ENCODE data around the gene CLIP1. TPM values are rescaled to one million over a fixed set of nuclear protein-coding genes. Genes with fewer than 3 reads are reported as not detected.

CLIP1 gene
- total and polyA plus RNA-seq, 2 of the 13 experiments (the other 11 are each of a cell fraction or from before 2014, with no cell fraction given): 28.9 to 43.7 TPM

DNA sequence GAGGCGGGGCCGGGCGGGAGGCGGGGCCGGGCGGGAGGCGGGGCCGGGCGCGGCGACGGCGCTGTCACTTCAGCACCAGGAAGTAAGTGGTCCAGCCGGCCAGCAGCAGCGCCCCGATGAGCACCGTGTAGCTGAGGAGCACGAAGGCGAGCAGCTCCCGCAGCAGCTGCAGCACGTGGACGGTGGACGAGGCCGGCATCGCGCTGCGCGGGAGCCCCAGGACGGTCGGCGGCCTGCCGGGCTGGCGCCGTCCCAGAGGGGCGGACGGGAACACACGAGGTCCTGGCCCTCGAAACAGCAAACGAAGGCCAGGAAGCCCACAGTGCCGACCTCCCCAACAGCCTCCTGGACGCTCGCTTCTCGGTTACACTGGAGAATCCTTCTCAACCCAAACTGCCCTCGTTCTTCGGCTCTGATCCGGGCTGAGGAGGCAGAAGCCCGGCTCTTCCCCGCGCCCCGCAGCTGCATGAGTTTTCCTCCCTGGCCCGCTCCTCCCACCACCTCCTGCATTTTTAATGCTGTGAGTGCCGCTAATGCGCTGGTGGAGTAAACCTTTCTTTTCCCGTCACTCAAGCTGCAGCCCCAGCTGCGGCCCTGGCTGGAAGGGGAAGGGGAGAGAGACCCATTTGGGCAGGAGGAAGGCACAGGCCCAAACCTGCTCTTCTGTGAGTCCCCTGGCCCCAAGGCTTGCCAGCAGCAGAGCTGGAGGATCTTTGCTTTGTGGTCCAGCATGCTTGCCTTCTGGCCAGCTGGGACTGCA lies 195.9 kb downstream of the CLIP1 start (continued):
- TF ChIP-seq ZNF800 (CRISPR knock-in tag; IDR thresholded peaks at IDR 0.05): peak; percentile 83
- TF ChIP-seq POGK (CRISPR knock-in tag; conservative IDR thresholded peaks at IDR 0.05): peak; percentile 83; the same call in 1 of the 2 replicates
- TF ChIP-seq NFAT5 (CRISPR knock-in tag; IDR thresholded peaks at IDR 0.05): peak; percentile 96
- TF ChIP-seq PAWR (CRISPR knock-in tag; IDR thresholded peaks at IDR 0.05; ENCODE audit: borderline replicate concordance): no peak
- 0 out of 2 replicates have a peak, but pooled peaks have one; percentile 58 for TF ChIP-seq CC2D1A (CRISPR knock-in tag; IDR thresholded peaks at IDR 0.05)
- peak; percentile 96 for TF ChIP-seq ZNF263 (CRISPR knock-in tag; IDR thresholded peaks at IDR 0.05)
- TF ChIP-seq MLLT10 (CRISPR knock-in tag; IDR thresholded peaks at IDR 0.05): no peak
- TF ChIP-seq HDAC1 (CRISPR knock-in tag; IDR thresholded peaks at IDR 0.05): no peak
- no peak for TF ChIP-seq HNRNPL (IDR thresholded peaks at IDR 0.05; ENCODE audit: low read depth, low read length)
- 0 out of 2 replicates have a peak, but pooled peaks have one; percentile 68 for TF ChIP-seq ZNF839 (CRISPR knock-in tag; IDR thresholded peaks at IDR 0.05; ENCODE audit: borderline replicate concordance)
- TF ChIP-seq GATAD1 (CRISPR knock-in tag; IDR thresholded peaks at IDR 0.05): no peak
- TF ChIP-seq ZNF362 (CRISPR knock-in tag; IDR thresholded peaks at IDR 0.05; ENCODE audit: borderline replicate concordance): peak; percentile 40
- TF ChIP-seq TP53 (CRISPR knock-in tag; conservative IDR thresholded peaks at IDR 0.05): 0 out of 2 replicates have a peak, but pooled peaks have one; percentile 56
- TF ChIP-seq SRY (CRISPR knock-in tag; IDR thresholded peaks at IDR 0.05): peak; percentile 82; the same call in 1 of the 2 replicates
- TF ChIP-seq PRMT3 (CRISPR knock-in tag; IDR thresholded peaks at IDR 0.05; ENCODE audit: borderline replicate concordance, low read depth): 0 out of 2 replicates have a peak, but pooled peaks have one; percentile 69
- no peak for TF ChIP-seq ZMYM4 (CRISPR knock-in tag; IDR thresholded peaks at IDR 0.05)
- TF ChIP-seq KLF6 (CRISPR knock-in tag; IDR thresholded peaks at IDR 0.05): no peak; the same call in 1 of the 2 replicates
- peak; percentile 33; the same call in 1 of the 2 replicates for TF ChIP-seq ZNF674 (CRISPR knock-in tag; IDR thresholded peaks at IDR 0.05; ENCODE audit: low read depth)
- TF ChIP-seq KLF13 (CRISPR knock-in tag; IDR thresholded peaks at IDR 0.05): peak; percentile 83; the same call in 1 of the 2 replicates
